Measurements from ENCODE around the gene SHQ1. TPM values are rescaled to one million over a fixed set of nuclear protein-coding genes. Genes with fewer than 3 reads are reported as not detected.

Gene SHQ1
- total RNA-seq, 1 experiment from 2014 or later, result 27.6 TPM

GRCh38 chr3:72887705-72888545 lies 39.7 kb upstream of the SHQ1 start, which contains the start of gene GXYLT2:
Gene GXYLT2 (plus strand): TSS chr3:72888046. CDS start chr3:72888234, 188 bp downstream.
- BruUV-seq (replicated peaks), result no TSS peak
- TF ChIP-seq ZFX (IDR thresholded peaks at IDR 0.05) (0 out of 2 replicates have a peak, but pooled peaks have one; percentile 19), POLR2AphosphoS5 (IDR thresholded peaks at IDR 0.05; ENCODE audit: low read depth, low read length) (0 out of 2 replicates have a peak, but pooled peaks have one; percentile 21), ZNF274 (IDR thresholded peaks at IDR 0.05; ENCODE audit: low read depth, low read length) (no peak), JUND (IDR thresholded peaks at IDR 0.05) (no peak), TCF7L2 (IDR thresholded peaks at IDR 0.05; ENCODE audit: borderline replicate concordance, extremely low read depth, insufficient read depth, insufficient read length) (peak; percentile 41), CBX3 (IDR thresholded peaks at IDR 0.05; ENCODE audit: low read depth) (peak; percentile 62; the same call in 1 of the 2 replicates)
- TF ChIP-seq, protein P1, sequence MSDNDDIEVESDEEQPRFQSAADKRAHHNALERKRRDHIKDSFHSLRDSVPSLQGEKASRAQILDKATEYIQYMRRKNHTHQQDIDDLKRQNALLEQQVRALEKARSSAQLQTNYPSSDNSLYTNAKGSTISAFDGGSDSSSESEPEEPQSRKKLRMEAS (IDR thresholded peaks at IDR 0.05), result peak; percentile 42
- intact Hi-C loops (cut with micrococcal nuclease), result loop anchor here (10.0 kb wide), 1 partner anchor 293 kb away; no protein-coding TSS in a partner anchor
- ChIA-PET RAD21 (ENCODE audit: low non-redundant PET in 1 of 2, low total read pairs in 2 of 2, uncharacterized antibody in 2 of 2, unreplicated experiment in 2 of 2) (no interaction called here), CTCF (interaction anchor here (0.9 to 2.5 kb wide), 3 partner anchors 13 to 168 kb away, joined by 3 to 12 read pairs (median 4); no protein-coding TSS in a partner anchor), POLR2A (no interaction called here)
- peaks cover 0 to 3% of the 10 kb centered on the region in 2 experiments; a peak in 1 of 4 replicates for H3K9me3 ChIP-seq (ENCODE audit: control insufficient read depth in 1 of 2, insufficient read depth in 1 of 2, low read depth in 1 of 2, low read length in 2 of 2)
- peaks cover 35 to 40% of the 10 kb centered on the region in 2 experiments for H3K4me1 ChIP-seq (ENCODE audit: control insufficient read depth in 1 of 2, insufficient read depth in 2 of 2, low read length in 2 of 2)
- no peaks in the 10 kb centered on the region for H3K9me2 ChIP-seq (ENCODE audit: insufficient read depth)
- peak; percentile 91 for ATAC-seq
- peak within 1 kb of the TSS; percentile 98 for H3K4me2 ChIP-seq (ENCODE audit: low read length)
- H3K79me2 ChIP-seq (ENCODE audit: insufficient read depth, low read length), result no peaks in the 10 kb centered on the region
- peak within 1 kb of the TSS; percentile 50; the same call in 1 of the 2 replicates for H3K27ac ChIP-seq (ENCODE audit: low read depth, low read length)
- H4K20me1 ChIP-seq (ENCODE audit: insufficient read depth), result no peaks in the 10 kb centered on the region
- DNase-seq (ENCODE audit: low read depth, low spot score), result no peak
- no peaks in the 10 kb centered on the region for H3K27me3 ChIP-seq (ENCODE audit: insufficient read depth, low read length)
- peak within 1 kb of the TSS; percentile 50 for H3K9ac ChIP-seq (ENCODE audit: low read length)
- H2AFZ ChIP-seq (ENCODE audit: low read depth, low read length, poor library complexity, severe bottlenecking), result peak within 1 kb of the TSS; percentile 100
- peak within 1 kb of the TSS; percentile 50 to 70 for H3K4me3 ChIP-seq (replicated peaks in 1 of 2; ENCODE audit: low read depth in 1 of 2, low read length in 2 of 2)
- no peaks in the 10 kb centered on the region for H3K36me3 ChIP-seq (ENCODE audit: control insufficient read depth in 1 of 2, insufficient read depth in 2 of 2, low read length in 2 of 2)

DNA sequence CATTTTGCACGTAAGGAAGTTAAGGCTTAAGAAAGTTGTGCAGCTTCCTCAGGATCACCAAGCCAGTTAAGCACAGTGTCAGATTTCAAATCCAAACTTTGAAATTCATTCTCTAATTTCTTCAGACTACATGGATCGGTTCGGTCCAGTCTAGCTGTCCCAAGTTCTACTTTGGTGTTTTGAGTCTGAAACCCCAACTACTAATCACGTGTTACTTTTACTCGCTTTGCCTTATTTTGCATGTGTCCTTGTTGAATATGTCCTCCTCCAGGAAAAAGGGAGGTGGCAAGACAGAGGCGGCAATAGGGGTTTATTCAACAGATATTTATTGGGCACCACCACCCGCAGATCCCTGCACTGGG lies 39.1 kb upstream of the SHQ1 start:
- ChIA-PET RAD21 (ENCODE audit: low non-redundant PET in 1 of 2, low total read pairs in 2 of 2, uncharacterized antibody in 2 of 2, unreplicated experiment in 2 of 2) (no interaction called here), POLR2A (no interaction called here), CTCF (interaction anchor here (0.9 to 2.5 kb wide), 3 partner anchors 13 to 169 kb away, joined by 3 to 12 read pairs (median 4); no protein-coding TSS in a partner anchor)
- Histone ChIP-seq H4K20me1 (ENCODE audit: insufficient read depth) (no peaks in the 10 kb centered on the region), H2AFZ (ENCODE audit: low read depth, low read length, poor library complexity, severe bottlenecking) (peak overlapping the region; percentile 100), H3K4me3 (replicated peaks in 1 of 2; ENCODE audit: low read depth in 1 of 2, low read length in 2 of 2) (peak overlapping the region; percentile 41 to 70), H3K9ac (ENCODE audit: low read length) (peak overlapping the region; percentile 50), H3K9me2 (ENCODE audit: insufficient read depth) (no peaks in the 10 kb centered on the region), H3K27me3 (ENCODE audit: insufficient read depth, low read length) (no peaks in the 10 kb centered on the region), H3K4me2 (ENCODE audit: low read length) (peak overlapping the region; percentile 98), H3K36me3 (ENCODE audit: control insufficient read depth in 1 of 2, insufficient read depth in 2 of 2, low read length in 2 of 2) (no peaks in the 10 kb centered on the region), H3K4me1 (ENCODE audit: control insufficient read depth in 1 of 2, insufficient read depth in 2 of 2, low read length in 2 of 2) (peaks cover 35 to 40% of the 10 kb centered on the region in 2 experiments), H3K9me3 (ENCODE audit: control insufficient read depth in 1 of 2, insufficient read depth in 1 of 2, low read depth in 1 of 2, low read length in 2 of 2) (peaks cover 0 to 3% of the 10 kb centered on the region in 2 experiments; a peak in 1 of 4 replicates), H3K27ac (ENCODE audit: low read depth, low read length) (no peak overlapping the region), H3K79me2 (ENCODE audit: insufficient read depth, low read length) (no peaks in the 10 kb centered on the region)
- no TSS peak for BruUV-seq (replicated peaks)
- no peak for DNase-seq (ENCODE audit: low read depth, low spot score)
- TF ChIP-seq, protein P1 (IDR thresholded peaks at IDR 0.05), result peak; percentile 45; the same call in 1 of the 2 replicates
- TF ChIP-seq YY1 (IDR thresholded peaks at IDR 0.05; ENCODE audit: extremely low read depth, insufficient replicate concordance, low read depth, low read length), result no peak
- ATAC-seq, result peak; percentile 31
- intact Hi-C loops (cut with micrococcal nuclease), result loop anchor here (10.0 kb wide), 1 partner anchor 293 kb away; no protein-coding TSS in a partner anchor

Measured in HCT116 (cell line).